ENCODE data around the gene CHODL. TPM values are rescaled to one million over a fixed set of nuclear protein-coding genes. Genes with fewer than 3 reads are reported as not detected.

Gene CHODL
- not detected in 5 replicates for total RNA-seq (2022; extraction: Qiagen RNA extraction; ENCODE audit: low read depth)

GRCh38 chr21:18244671-18245463 is at the start of gene CHODL:
CHODL (plus strand) TSS chr21:18244833; CDS start chr21:18245224, 391 bp downstream.

Other genes starting within 250 kb of the CHODL start
- gene TMPRSS15, start 159.0 kb downstream of the CHODL start, total RNA-seq (2022; extraction: Qiagen RNA extraction; ENCODE audit: low read depth): not detected in 5 replicates